Thoracic aorta (tissue), 2 donors: ENCODE measurements around the gene GNB1. TPM values are rescaled to one million over a fixed set of nuclear protein-coding genes. Genes with fewer than 3 reads are reported as not detected.
A peak's percentile ranks its signal among the peaks of the same experiment; 100 is the strongest.

Source experiments
- ATAC-seq: fragments of 150-250 bp; one replicate; pipeline ENCODE4 v1.8.0; 2017; ENCODE audit warnings: low read depth; ENCODE audit not compliant: insufficient number of reproducible peaks, low FRiP score
- DNase-seq: peaks from one replicate; pipeline ENCODE4 v3.0.0-alpha.2; 2020; ENCODE audit warnings: low spot score
- H3K27ac ChIP-seq, 2 donors: fragments of 200-600 bp; sonication (generic); 1 replicate in 1 of 2; 2 replicates in 1 of 2; pipeline ENCODE4 v1.5.1; 2016; ENCODE audit warnings: mild to moderate bottlenecking in 2 of 2, moderate library complexity in 2 of 2
- H3K27me3 ChIP-seq: fragments of 200-600 bp; sonication (generic); replicated peaks from 2 replicates; pipeline ENCODE4 v1.6.0; 2016; ENCODE audit warnings: mild to moderate bottlenecking; ENCODE audit not compliant: insufficient read depth
- H3K36me3 ChIP-seq: fragments of 200-600 bp; sonication (generic); one replicate; pipeline ENCODE4 v1.5.1; 2016
- H3K4me1 ChIP-seq, 2 donors: fragments of 200-600 bp; sonication (generic); 1 replicate in 1 of 2; 2 replicates in 1 of 2; pipeline versions ENCODE4 v1.5.1 to v1.6.0; 2016; ENCODE audit warnings: low read depth in 2 of 2, mild to moderate bottlenecking in 1 of 2; ENCODE audit not compliant: control insufficient read depth in 1 of 2
- H3K4me3 ChIP-seq: fragments of 200-600 bp; sonication (generic); 2 replicates; pipeline ENCODE4 v1.5.1; 2016; ENCODE audit warnings: mild to moderate bottlenecking
- H3K9me3 ChIP-seq: fragments of 200-600 bp; sonication (generic); 2 replicates; pipeline ENCODE4 v1.5.1; 2016
- CTCF ChIP-seq: fragments of 200-600 bp; sonication (generic); IDR thresholded peaks from one replicate; pipeline ENCODE4 v1.5.1; 2019; ENCODE audit warnings: antibody characterized with exemption
- total RNA-seq, 2 donors: library from RNA; depleted of rRNA; stranded (reverse); fragments of >200 nt; gene quantifications; one replicate each; pipeline versions ENCODE4 v1.1.0 to v1.2.3, GENCODE V29; 2016

Gene GNB1
- total RNA-seq, 2 donors from 2014 or later, result 169 to 200 TPM

- no peaks in the 10 kb centered on the region for H3K9me3 ChIP-seq
- no peak for DNase-seq
- no peaks in the 10 kb centered on the region for H3K27me3 ChIP-seq
- no peak overlapping the region for H3K4me3 ChIP-seq
- peaks cover 15 to 28% of the 10 kb centered on the region in 2 donors for H3K4me1 ChIP-seq
- ATAC-seq, result no peak
- H3K36me3 ChIP-seq, result peaks cover 55% of the 10 kb centered on the region
- H3K27ac ChIP-seq, result no peak overlapping the region
- TF ChIP-seq CTCF, result no peak
Measured at GRCh38 chr1:1786836-1787605, 103.9 kb downstream of the GNB1 start.

- ATAC-seq (no peak), DNase-seq (no peak)
- Histone ChIP-seq H3K4me1 (peaks cover 27 to 42% of the 10 kb centered on the region in 2 donors), H3K4me3 (no peak overlapping the region), H3K27ac (no peak overlapping the region), H3K36me3 (peaks cover 43% of the 10 kb centered on the region), H3K9me3 (no peaks in the 10 kb centered on the region), H3K27me3 (no peaks in the 10 kb centered on the region)
- no peak for TF ChIP-seq CTCF
Measured at GRCh38 chr1:1785666-1786065, 105.2 kb downstream of the GNB1 start.

GRCh38 chr1:1784933-1785332 is 106.0 kb downstream of the GNB1 start:
- no peak for TF ChIP-seq CTCF
- Histone ChIP-seq H3K9me3 (no peaks in the 10 kb centered on the region), H3K27me3 (no peaks in the 10 kb centered on the region), H3K36me3 (peaks cover 36% of the 10 kb centered on the region), H3K27ac (peak overlapping the region in 1 of 2 donors; percentile 6), H3K4me1 (peaks cover 27 to 49% of the 10 kb centered on the region in 2 donors), H3K4me3 (no peak overlapping the region)
- DNase-seq (no peak), ATAC-seq (no peak)

GRCh38 chr1:1783320-1783719 is 107.6 kb downstream of the GNB1 start:
- Histone ChIP-seq H3K27ac (peak overlapping the region; percentile 74 to 85), H3K27me3 (no peaks in the 10 kb centered on the region), H3K36me3 (peaks cover 22% of the 10 kb centered on the region), H3K4me3 (no peak overlapping the region), H3K4me1 (peaks cover 32 to 54% of the 10 kb centered on the region in 2 donors), H3K9me3 (no peaks in the 10 kb centered on the region)
- DNase-seq, result no peak
- ATAC-seq, result no peak
- no peak for TF ChIP-seq CTCF

- no peaks in the 10 kb centered on the region for H3K9me3 ChIP-seq
- DNase-seq (peak; percentile 41), ATAC-seq (peak; percentile 54)
Measured at GRCh38 chr1:1782399-1783221, 108.3 kb downstream of the GNB1 start.

More at GRCh38 chr1:1782399-1783221, 108.3 kb downstream of the GNB1 start:
- Histone ChIP-seq H3K4me1 (peaks cover 32 to 47% of the 10 kb centered on the region in 2 donors), H3K4me3 (peak overlapping the region; percentile 67), H3K36me3 (peaks cover 17% of the 10 kb centered on the region), H3K27me3 (no peaks in the 10 kb centered on the region), H3K27ac (peak overlapping the region; percentile 74 to 85)
- no peak for TF ChIP-seq CTCF
